K562 (cell line): ENCODE measurements around the gene NECTIN4. TPM values are rescaled to one million over a fixed set of nuclear protein-coding genes. Genes with fewer than 3 reads are reported as not detected.

Experiments
- BACH1 ChIP-seq: fragments of 200-800 bp; sonication (Bioruptor generic); IDR thresholded peaks from 2 replicates; pipeline ENCODE4 v1.6.1; 2016; ENCODE audit warnings: missing genetic modification characterization, missing compliant biosample characterization
- EGR1 ChIP-seq: fragments of 450-650 bp; conservative IDR thresholded peaks from 2 replicates; pipeline ENCODE4 v1.6.1; 2017; ENCODE audit warnings: mild to moderate bottlenecking
- FOXP1 ChIP-seq: sonication (generic); formaldehyde crosslinking; IDR thresholded peaks from 2 replicates; pipeline ENCODE4 v1.8.0; 2022; ENCODE audit warnings: mild to moderate bottlenecking, missing genetic modification reagents
- KDM4B ChIP-seq, 2 experiments: fragments of 450-650 bp in 1 of 2; sonication (generic) in 1 of 2; IDR thresholded peaks; 2 replicates each; pipeline ENCODE4 v1.6.1; 2016 to 2017; ENCODE audit warnings: borderline replicate concordance in 2 of 2, antibody characterized with exemption in 1 of 2, low read depth in 1 of 2, mild to moderate bottlenecking in 1 of 2
- RBBP5 ChIP-seq: fragments of 200-600 bp; sonication (generic); IDR thresholded peaks from 2 replicates; pipeline ENCODE4 v1.6.1; 2012; ENCODE audit warnings: borderline replicate concordance, mild to moderate bottlenecking, low read length, control low read depth, inconsistent platforms; ENCODE audit not compliant: insufficient read depth, poor library complexity, severe bottlenecking
- REST ChIP-seq, 2 experiments: fragments of 450-650 bp; formaldehyde crosslinking in 1 of 2; IDR thresholded peaks; 2 replicates each; pipeline versions ENCODE4 v1.4.0 to v1.6.1; 2014 to 2020; ENCODE audit warnings: mild to moderate bottlenecking in 2 of 2, borderline replicate concordance in 1 of 2, low read depth in 1 of 2
- TARDBP ChIP-seq: fragments of 450-650 bp; IDR thresholded peaks from 2 replicates; pipeline ENCODE4 v1.6.1; 2016
- TSHZ1 ChIP-seq: fragments of 250-450 bp; sonication (Bioruptor Pico); IDR thresholded peaks from 2 replicates; pipeline ENCODE4 v1.4.0; 2020; ENCODE audit warnings: mild to moderate bottlenecking, moderate library complexity
- U2AF2 ChIP-seq: fragments of 200-400 bp; formaldehyde crosslinking; optimal IDR thresholded peaks from 2 replicates; pipeline ENCODE3; 2017; ENCODE audit warnings: low read depth, mild to moderate bottlenecking, low read length
- ZNF274 ChIP-seq: IDR thresholded peaks from 2 replicates; pipeline ENCODE4 v1.6.1; 2011; ENCODE audit warnings: low read depth, mild to moderate bottlenecking, low read length, moderate library complexity, borderline replicate concordance
- polyA plus RNA-seq, 8 experiments: library from polyadenylated mRNA; depleted of rRNA in 4 of 8; stranded (reverse) in 5 of 8; unstranded in 3 of 8; fragments of >200 nt; fragmentation: Nextera tagmentation in 2 of 8; fragmentation: Illumina TruSeq in 1 of 8; extraction: Ambion mirVana in 2 of 8; extraction: Trizol in 1 of 8; gene quantifications; 2 replicates each; pipeline versions ENCODE4 v1.2.1 to v1.2.3, GENCODE V29; 2011 to 2014; ENCODE audit warnings: inconsistent platforms in 1 of 8, missing spikeins in 1 of 8
- total RNA-seq, 7 experiments: library from RNA; depleted of rRNA in 6 of 7; stranded (reverse); fragments of >200 nt in 6 of 7; fragmentation: Illumina TruSeq in 2 of 7; extraction: Trizol in 2 of 7; gene quantifications; 2 replicates each; pipeline versions ENCODE4 v1.2.1 to v1.2.3, GENCODE V29; 2011 to 2021; ENCODE audit warnings: low replicate concordance in 1 of 7

Gene NECTIN4
- total and polyA plus RNA-seq, 9 of the 15 experiments (the other 6 are each of a cell fraction or from before 2014, with no cell fraction given), result 0.01 to 0.09 TPM; not detected in 7

- TF ChIP-seq REST (IDR thresholded peaks at IDR 0.05; ENCODE audit: borderline replicate concordance), result peak; percentile 53; the same call in 1 of the 2 replicates
- no peak for TF ChIP-seq REST (CRISPR knock-in tag; IDR thresholded peaks at IDR 0.05; ENCODE audit: low read depth)
- TF ChIP-seq BACH1 (tag), result peak; percentile 86; the same call in 1 of the 2 replicates
- no peak; the same call in 1 of the 2 replicates for TF ChIP-seq FOXP1 (CRISPR knock-in tag)
- no peak for TF ChIP-seq U2AF2
- TF ChIP-seq EGR1, result peak; percentile 92
- TF ChIP-seq ZNF274, result no peak
- TF ChIP-seq KDM4B (IDR thresholded peaks at IDR 0.05; ENCODE audit: borderline replicate concordance in 2 of 2, low read depth in 1 of 2), result no peak; a peak in 1 of 4 replicates
- peak; percentile 1 for TF ChIP-seq RBBP5
- TF ChIP-seq TSHZ1 (CRISPR knock-in tag), result no peak
- TF ChIP-seq TARDBP, result no peak; the same call in 1 of the 2 replicates
These were observed 43.3 kb upstream of the NECTIN4 start, which contains the start of gene DEDD (continued) for GRCh38 chr1:161132410-161133219.
